ENCODE results near the gene SPRR3. TPM values are rescaled to one million over a fixed set of nuclear protein-coding genes. Genes with fewer than 3 reads are reported as not detected.

The SPRR3 gene
- total and polyA plus RNA-seq, 2 experiments from 2014 or later: not detected

DNA sequence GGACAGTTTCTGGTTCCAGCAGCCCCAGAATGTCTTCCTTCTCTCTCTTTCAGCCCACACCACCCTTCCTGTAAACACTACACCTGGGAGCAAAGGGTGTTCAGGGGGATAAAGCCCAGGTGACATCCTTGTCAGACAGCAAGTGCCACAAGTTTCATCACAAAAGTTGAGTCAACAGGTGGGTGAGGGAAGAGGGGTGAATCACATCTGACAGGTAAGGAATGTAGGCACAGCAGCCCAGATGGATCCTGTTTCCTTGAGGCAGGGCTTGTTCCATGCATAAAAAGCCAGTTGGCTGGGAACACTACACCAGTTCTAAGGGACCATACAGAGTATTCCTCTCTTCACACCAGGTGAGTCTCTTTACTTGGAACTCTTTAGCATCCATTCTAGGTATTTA is 29.3 kb downstream of the SPRR3 start, which contains the start of gene SPRR1B:
TSS of gene SPRR1B (plus strand) at position 309 of the 400 bp plus-strand sequence. CDS start 1,143 bp downstream, outside the sequence.
- H3K27ac Mint-ChIP-seq: no peak within 1 kb of the TSS
- no peaks in the 10 kb centered on the region for H3K36me3 Mint-ChIP-seq (ENCODE audit: low read depth)
- peaks cover 5% of the 10 kb centered on the region; the same call in 1 of the 2 replicates for H3K9me2 ChIP-seq (ENCODE audit: insufficient read depth)
- peaks cover 11% of the 10 kb centered on the region; the same call in 2 of the 3 replicates for H3K4me1 Mint-ChIP-seq
- H3K9me3 Mint-ChIP-seq: 0 out of 3 replicates have a peak, but pooled peaks cover 3% of the 10 kb centered on the region
- H3K4me2 ChIP-seq: no peak within 1 kb of the TSS
- ATAC-seq (no peak), DNase-seq (ENCODE audit: low spot score) (no peak)
- no peaks in the 10 kb centered on the region for H3F3A ChIP-seq (replicated peaks; ENCODE audit: low read depth)
- no peak within 1 kb of the TSS for H2AFZ ChIP-seq
- peaks cover 4% of the 10 kb centered on the region; the same call in 1 of the 2 replicates for H3K4me1 ChIP-seq (ENCODE audit: insufficient read depth)
- no peaks in the 10 kb centered on the region for H3K27me3 Mint-ChIP-seq (ENCODE audit: insufficient read depth, low read depth, poor library complexity)
- no peak within 1 kb of the TSS for H3K4me3 Mint-ChIP-seq
- H4K20me1 ChIP-seq (replicated peaks; ENCODE audit: insufficient read depth): no peaks in the 10 kb centered on the region
- TF ChIP-seq ZNF114 (CRISPR knock-in tag; IDR thresholded peaks at IDR 0.05) (no peak), POLR2AphosphoS5 (IDR thresholded peaks at IDR 0.05; ENCODE audit: low read depth) (no peak), STAT1 (IDR thresholded peaks at IDR 0.05; ENCODE audit: unreplicated experiment) (no peak), EZH2phosphoT487 (IDR thresholded peaks at IDR 0.05; ENCODE audit: unreplicated experiment) (no peak), REST (IDR thresholded peaks at IDR 0.05; ENCODE audit: unreplicated experiment) (no peak), ZNF462 (CRISPR knock-in tag; IDR thresholded peaks at IDR 0.05) (no peak)
- no peak within 1 kb of the TSS for H3K4me3 ChIP-seq
- H3K36me3 ChIP-seq (ENCODE audit: insufficient read depth): no peaks in the 10 kb centered on the region
- no peaks in the 10 kb centered on the region for H3K27me3 ChIP-seq (ENCODE audit: insufficient read depth)
- no peak within 1 kb of the TSS for H3K27ac ChIP-seq (ENCODE audit: low read depth)
- no peaks in the 10 kb centered on the region for H3K79me2 ChIP-seq (replicated peaks; ENCODE audit: insufficient read depth)
